Activated B cell treated with CpG ODN at 0.5 μM for 24 hours (primary cell): ENCODE data around the gene PDPN. TPM values are rescaled to one million over a fixed set of nuclear protein-coding genes. Genes with fewer than 3 reads are reported as not detected.

Experiments used
- ATAC-seq: fragments of 200-7000 bp; cut with Tn5 transposase; one replicate; pipeline ENCODE4 v1.10.0; 2021; ENCODE audit warnings: low read depth, mild to moderate bottlenecking, moderate library complexity
- CTCF ChIA-PET: fragments of 350-600 bp; sonication (Branson Sonifier 250); formaldehyde crosslinking; loops from one replicate; lab custom pipeline; 2021; ENCODE audit warnings: antibody characterized with exemption; lab: Charles Lee
- POLR2A ChIA-PET: fragments of 350-600 bp; sonication (Branson Sonifier 250); formaldehyde crosslinking; loops from one replicate; lab custom pipeline; 2021; ENCODE audit warnings: antibody characterized with exemption; lab: Charles Lee
- DNase-seq: peaks from one replicate; pipeline ENCODE4 v3.0.0; 2022
- H3K27ac Mint-ChIP-seq: one replicate; pipeline ENCODE4 v1.8.0; 2020; ENCODE audit warnings: mixed read lengths
- H3K27me3 Mint-ChIP-seq: one replicate; pipeline ENCODE4 v1.8.0; 2021; ENCODE audit warnings: mixed read lengths
- H3K36me3 Mint-ChIP-seq: one replicate; pipeline ENCODE4 v1.8.0; 2021; ENCODE audit warnings: low read depth, mixed read lengths
- H3K4me1 Mint-ChIP-seq: one replicate; pipeline ENCODE4 v1.8.0; 2021; ENCODE audit warnings: mixed read lengths
- H3K4me3 Mint-ChIP-seq: one replicate; pipeline ENCODE4 v1.8.0; 2020; ENCODE audit warnings: mild to moderate bottlenecking, mixed read lengths
- H3K9me3 Mint-ChIP-seq: one replicate; pipeline ENCODE4 v1.8.0; 2020; ENCODE audit warnings: mixed read lengths
- CTCF ChIP-seq: fragments of 200-600 bp; IDR thresholded peaks from one replicate; pipeline ENCODE4 v1.8.0; 2022; ENCODE audit warnings: antibody characterized with exemption, mild to moderate bottlenecking
- intact Hi-C: fragments of 100-400 bp; cut with micrococcal nuclease; formaldehyde crosslinking; loops from one replicate; pipeline ENCODE4 v1.15.1; 2024
- total RNA-seq: library from RNA; stranded (reverse); gene quantifications from 2 replicates; pipeline ENCODE4 v1.2.3, GENCODE V29; 2022

Gene PDPN
- total RNA-seq, 1 donor from 2014 or later, result not detected

DNA sequence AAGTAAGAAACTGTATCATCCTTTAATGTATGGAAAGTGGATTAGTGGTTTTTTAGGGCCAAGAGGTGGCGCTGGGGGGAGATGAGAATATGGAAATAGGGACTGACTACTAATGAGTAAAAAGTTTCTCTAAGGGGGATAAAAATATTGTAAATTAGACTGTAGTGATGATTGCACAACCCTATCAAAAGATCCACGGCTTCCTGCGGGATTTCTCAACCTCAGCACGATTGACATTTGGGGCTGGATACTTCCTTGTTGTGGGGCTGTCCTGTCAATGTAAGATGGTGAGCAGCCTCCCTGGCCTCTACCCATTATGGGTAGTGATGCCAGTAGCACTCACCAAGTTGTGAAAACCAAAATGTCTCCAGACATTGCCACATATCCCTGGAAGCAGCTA lies 80.3 kb downstream of the PDPN start:
- Mint-ChIP-seq H3K9me3 (peaks cover 3% of the 10 kb centered on the region), H3K4me1 (peaks cover 49% of the 10 kb centered on the region), H3K27ac (no peak overlapping the region), H3K4me3 (no peak overlapping the region), H3K36me3 (no peaks in the 10 kb centered on the region), H3K27me3 (no peaks in the 10 kb centered on the region)
- no peak for ATAC-seq
- CTCF ChIA-PET, result interaction anchor here (1.0 to 7.2 kb wide), 3 partner anchors 42 to 151 kb away, joined by 3 to 107 read pairs (median 7); no protein-coding TSS in a partner anchor
- TF ChIP-seq CTCF, result no peak
- POLR2A ChIA-PET, result interaction anchor here (1.4 kb wide), 1 partner anchor 62 kb away, joined by 4 read pairs; no protein-coding TSS in a partner anchor
- DNase-seq, result no peak
- intact Hi-C loops, result loop anchor here (2.0 to 10.0 kb wide), 2 partner anchors 21 to 149 kb away; partner anchors contain the start of gene LRRC38

DNA sequence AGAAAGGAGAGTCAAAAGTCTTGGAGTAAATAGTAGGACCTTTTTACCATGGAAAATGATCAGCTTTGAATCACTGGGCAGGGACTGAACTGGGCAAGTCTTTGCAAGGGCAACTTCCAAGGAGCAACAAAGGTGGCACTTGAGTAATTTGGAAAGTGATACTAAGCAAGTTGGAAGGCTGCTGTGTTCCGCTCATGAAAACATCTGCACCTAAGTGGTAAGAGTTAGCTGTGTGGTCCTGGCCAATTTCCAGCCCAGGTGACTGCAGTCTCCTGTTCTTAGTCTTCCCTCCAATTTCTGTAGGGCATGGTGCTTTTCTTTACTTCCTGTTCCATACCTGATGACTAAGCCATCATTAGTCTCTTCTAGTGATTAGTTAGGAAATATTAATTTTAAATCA lies 80.8 kb downstream of the PDPN start:
- no peak for TF ChIP-seq CTCF
- DNase-seq (no peak), ATAC-seq (no peak)
- Mint-ChIP-seq H3K9me3 (no peaks in the 10 kb centered on the region), H3K4me1 (peaks cover 49% of the 10 kb centered on the region), H3K27me3 (no peaks in the 10 kb centered on the region), H3K4me3 (no peak overlapping the region), H3K27ac (no peak overlapping the region), H3K36me3 (no peaks in the 10 kb centered on the region)
- intact Hi-C loops, result loop anchor here (2.0 to 10.0 kb wide), 2 partner anchors 22 to 150 kb away; partner anchors contain the start of gene LRRC38
- ChIA-PET CTCF (interaction anchor here (1.0 to 7.2 kb wide), 4 partner anchors 42 to 150 kb away, joined by 3 to 107 read pairs (median 5); no protein-coding TSS in a partner anchor), POLR2A (interaction anchor here (1.4 kb wide), 1 partner anchor 62 kb away, joined by 4 read pairs; no protein-coding TSS in a partner anchor)

GRCh38 chr1:13666317-13666716 lies 82.7 kb downstream of the PDPN start:
- POLR2A ChIA-PET, result interaction anchor here (0.7 to 4.4 kb wide), 9 partner anchors 33 to 99 kb away, joined by 3 to 79 read pairs (median 9); no protein-coding TSS in a partner anchor

More at GRCh38 chr1:13666317-13666716, 82.7 kb downstream of the PDPN start:
- no peaks in the 10 kb centered on the region for H3K9me3 Mint-ChIP-seq
- intact Hi-C loops, result loop anchor here (10.0 kb wide), 1 partner anchor 152 kb away; the partner anchor contains the start of gene LRRC38
- DNase-seq (no peak), ATAC-seq (no peak)
- TF ChIP-seq CTCF, result no peak
- peak overlapping the region; percentile 67 for H3K4me3 Mint-ChIP-seq
- CTCF ChIA-PET, result interaction anchor here (0.8 to 7.2 kb wide), 12 partner anchors 13 to 293 kb away, joined by 3 to 107 read pairs (median 4); no protein-coding TSS in a partner anchor
- peak overlapping the region; percentile 90 for H3K27ac Mint-ChIP-seq
- H3K4me1 Mint-ChIP-seq, result peaks cover 49% of the 10 kb centered on the region
- no peaks in the 10 kb centered on the region for H3K27me3 Mint-ChIP-seq
- H3K36me3 Mint-ChIP-seq, result no peaks in the 10 kb centered on the region

Other genes with a start within 250 kb of the PDPN start
- not detected in 2 replicates for gene PRAMEF14, start 236.7 kb upstream of the PDPN start, total RNA-seq
- not detected in 2 replicates for gene PRAMEF19, start 211.9 kb upstream of the PDPN start, total RNA-seq
- gene PRAMEF17, start 194.2 kb upstream of the PDPN start, total RNA-seq, result not detected in 2 replicates
- gene PRAMEF20, start 173.4 kb upstream of the PDPN start, total RNA-seq, result not detected in 2 replicates
- not detected in 2 replicates for gene LRRC38, start 69.8 kb upstream of the PDPN start, total RNA-seq
- 183 and 194 TPM in 2 replicates for gene PRDM2, start 116.4 kb downstream of the PDPN start, total RNA-seq